ENCODE results near the gene SPRYD4.

SPRYD4 gene

DNA sequence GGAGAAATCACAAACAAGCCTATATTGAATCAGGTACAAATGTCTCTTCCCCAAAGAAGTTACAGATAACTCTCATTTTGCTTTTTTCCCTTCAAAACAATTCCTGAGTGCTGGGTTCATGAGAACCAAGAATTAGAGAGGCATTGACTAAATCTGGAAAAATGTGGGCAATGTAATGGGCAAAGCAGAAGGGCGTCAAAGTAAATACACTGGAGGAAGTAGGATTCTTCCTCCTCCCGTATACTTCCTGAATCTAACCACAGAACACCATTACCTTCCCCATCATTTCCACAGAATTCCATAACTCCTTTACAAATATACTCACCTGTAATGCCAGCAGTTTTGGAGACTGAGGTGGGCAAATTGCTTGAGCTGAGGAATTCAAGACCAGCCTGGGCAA, 50.2 kb downstream of the SPRYD4 start:
- TF ChIP-seq, protein P1, sequence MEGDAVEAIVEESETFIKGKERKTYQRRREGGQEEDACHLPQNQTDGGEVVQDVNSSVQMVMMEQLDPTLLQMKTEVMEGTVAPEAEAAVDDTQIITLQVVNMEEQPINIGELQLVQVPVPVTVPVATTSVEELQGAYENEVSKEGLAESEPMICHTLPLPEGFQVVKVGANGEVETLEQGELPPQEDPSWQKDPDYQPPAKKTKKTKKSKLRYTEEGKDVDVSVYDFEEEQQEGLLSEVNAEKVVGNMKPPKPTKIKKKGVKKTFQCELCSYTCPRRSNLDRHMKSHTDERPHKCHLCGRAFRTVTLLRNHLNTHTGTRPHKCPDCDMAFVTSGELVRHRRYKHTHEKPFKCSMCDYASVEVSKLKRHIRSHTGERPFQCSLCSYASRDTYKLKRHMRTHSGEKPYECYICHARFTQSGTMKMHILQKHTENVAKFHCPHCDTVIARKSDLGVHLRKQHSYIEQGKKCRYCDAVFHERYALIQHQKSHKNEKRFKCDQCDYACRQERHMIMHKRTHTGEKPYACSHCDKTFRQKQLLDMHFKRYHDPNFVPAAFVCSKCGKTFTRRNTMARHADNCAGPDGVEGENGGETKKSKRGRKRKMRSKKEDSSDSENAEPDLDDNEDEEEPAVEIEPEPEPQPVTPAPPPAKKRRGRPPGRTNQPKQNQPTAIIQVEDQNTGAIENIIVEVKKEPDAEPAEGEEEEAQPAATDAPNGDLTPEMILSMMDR (conservative IDR thresholded peaks at IDR 0.05; ENCODE audit: low read length) = no peak
- no peak for TF ChIP-seq EZH2phosphoT487 (IDR thresholded peaks at IDR 0.05; ENCODE audit: borderline replicate concordance)
- Histone ChIP-seq H4K20me1 (ENCODE audit: insufficient read depth, low read length, poor library complexity, severe bottlenecking) (no peaks in the 10 kb centered on the region), H3K4me1 (ENCODE audit: insufficient read depth, low read length, poor library complexity, severe bottlenecking) (peaks cover 20% of the 10 kb centered on the region), H3K9ac (ENCODE audit: low read depth, low read length, poor library complexity, severe bottlenecking) (no peak overlapping the region), H3K9me2 (replicated peaks; ENCODE audit: low read depth, low read length) (no peaks in the 10 kb centered on the region), H3K79me2 (ENCODE audit: insufficient read depth, low read length) (peaks cover 7% of the 10 kb centered on the region; the same call in 1 of the 2 replicates), H3K36me3 (ENCODE audit: insufficient read depth, low read length) (no peaks in the 10 kb centered on the region), H3K4me3 (ENCODE audit: low read length, poor library complexity, severe bottlenecking) (no peak overlapping the region), H3K9me3 (ENCODE audit: insufficient read depth, low read depth, low read length) (no peaks in the 10 kb centered on the region), H3F3A (ENCODE audit: low read depth) (no peaks in the 10 kb centered on the region), H2AFZ (ENCODE audit: low read length) (no peak overlapping the region), H3K27me3 (ENCODE audit: insufficient read depth, low read length, poor library complexity, severe bottlenecking) (no peaks in the 10 kb centered on the region), H3K4me2 (ENCODE audit: low read depth, low read length, poor library complexity, severe bottlenecking) (no peak overlapping the region)

DNA sequence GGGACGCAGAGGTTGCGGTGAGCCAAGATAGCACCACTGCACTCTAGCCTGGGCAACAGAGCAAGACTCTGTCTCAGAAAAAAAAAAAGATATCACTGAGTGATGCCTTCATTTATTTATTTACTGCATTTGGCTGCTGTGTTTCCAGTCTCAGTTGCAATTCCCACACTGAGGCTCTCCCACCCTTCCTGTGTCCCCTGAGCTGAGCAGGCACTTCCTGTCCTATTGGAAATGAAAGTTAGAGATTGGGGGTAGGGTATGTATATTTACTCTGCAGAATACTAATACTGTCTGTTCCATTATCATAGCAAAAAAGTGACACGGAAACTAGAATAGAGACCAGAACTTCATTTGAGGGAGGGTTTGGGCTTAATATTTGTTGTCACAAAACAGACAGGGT, 51.7 kb downstream of the SPRYD4 start:
- Histone ChIP-seq H3K4me3 (ENCODE audit: low read length, poor library complexity, severe bottlenecking) (no peak overlapping the region), H2AFZ (ENCODE audit: low read length) (peak overlapping the region; percentile 61; the same call in 1 of the 2 replicates), H3K9me2 (replicated peaks; ENCODE audit: low read depth, low read length) (no peaks in the 10 kb centered on the region), H3K27me3 (ENCODE audit: insufficient read depth, low read length, poor library complexity, severe bottlenecking) (no peaks in the 10 kb centered on the region), H3K4me2 (ENCODE audit: low read depth, low read length, poor library complexity, severe bottlenecking) (peak overlapping the region; percentile 87), H3K36me3 (ENCODE audit: insufficient read depth, low read length) (no peaks in the 10 kb centered on the region), H3F3A (ENCODE audit: low read depth) (no peaks in the 10 kb centered on the region), H3K4me1 (ENCODE audit: insufficient read depth, low read length, poor library complexity, severe bottlenecking) (peaks cover 20% of the 10 kb centered on the region), H3K9ac (ENCODE audit: low read depth, low read length, poor library complexity, severe bottlenecking) (no peak overlapping the region), H4K20me1 (ENCODE audit: insufficient read depth, low read length, poor library complexity, severe bottlenecking) (no peaks in the 10 kb centered on the region), H3K79me2 (ENCODE audit: insufficient read depth, low read length) (peaks cover 7% of the 10 kb centered on the region; the same call in 1 of the 2 replicates), H3K9me3 (ENCODE audit: insufficient read depth, low read depth, low read length) (no peaks in the 10 kb centered on the region)
- TF ChIP-seq EZH2phosphoT487 (IDR thresholded peaks at IDR 0.05; ENCODE audit: borderline replicate concordance) = no peak
- TF ChIP-seq, protein P1 (conservative IDR thresholded peaks at IDR 0.05; ENCODE audit: low read length) = no peak

DNA sequence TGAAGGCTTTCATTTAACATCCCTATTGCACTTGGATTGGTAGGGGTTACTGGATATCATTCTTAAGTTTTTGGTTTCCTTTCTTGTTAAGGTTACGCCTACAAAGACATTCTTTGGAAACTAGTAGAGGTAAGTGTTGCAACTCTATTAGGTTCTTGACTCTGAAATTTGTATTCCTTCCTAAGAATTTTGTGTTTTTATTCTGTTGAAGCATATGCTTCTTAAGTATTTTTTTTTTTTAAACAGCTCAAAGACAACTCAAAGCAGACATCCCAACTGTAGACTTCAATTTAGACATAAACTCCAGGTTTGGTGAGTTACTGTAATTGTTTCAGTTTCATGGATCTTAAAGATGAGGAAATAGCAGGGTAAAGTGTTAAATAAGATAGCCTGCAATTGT, 52.1 kb downstream of the SPRYD4 start:
- Histone ChIP-seq H3K4me1 (ENCODE audit: insufficient read depth, low read length, poor library complexity, severe bottlenecking) (peaks cover 20% of the 10 kb centered on the region), H3K4me2 (ENCODE audit: low read depth, low read length, poor library complexity, severe bottlenecking) (peak overlapping the region; percentile 87), H3K27me3 (ENCODE audit: insufficient read depth, low read length, poor library complexity, severe bottlenecking) (no peaks in the 10 kb centered on the region), H3K9me3 (ENCODE audit: insufficient read depth, low read depth, low read length) (no peaks in the 10 kb centered on the region), H3K4me3 (ENCODE audit: low read length, poor library complexity, severe bottlenecking) (no peak overlapping the region), H2AFZ (ENCODE audit: low read length) (peak overlapping the region; percentile 61), H3K79me2 (ENCODE audit: insufficient read depth, low read length) (peaks cover 7% of the 10 kb centered on the region), H3K9me2 (replicated peaks; ENCODE audit: low read depth, low read length) (no peaks in the 10 kb centered on the region), H3K9ac (ENCODE audit: low read depth, low read length, poor library complexity, severe bottlenecking) (no peak overlapping the region), H3F3A (ENCODE audit: low read depth) (no peaks in the 10 kb centered on the region), H4K20me1 (ENCODE audit: insufficient read depth, low read length, poor library complexity, severe bottlenecking) (no peaks in the 10 kb centered on the region), H3K36me3 (ENCODE audit: insufficient read depth, low read length) (no peaks in the 10 kb centered on the region)
- TF ChIP-seq EZH2phosphoT487 (IDR thresholded peaks at IDR 0.05; ENCODE audit: borderline replicate concordance) = no peak
- TF ChIP-seq, protein P1 (conservative IDR thresholded peaks at IDR 0.05; ENCODE audit: low read length) = no peak

All from Loucy (cell line).